HL-60 (cell line): ENCODE measurements around the gene PRMT3.

Experiments used
- DNase-seq, 2 experiments: peaks; one replicate each; pipeline ENCODE4 v3.0.0-alpha.2; 2010 to 2020; ENCODE audit warnings: low read depth in 1 of 2, low spot score in 1 of 2
- H3K27ac ChIP-seq: fragments of 250-450 bp; sonication (Bioruptor Pico); replicated peaks from 2 replicates; pipeline ENCODE4 v1.5.1; 2020; ENCODE audit warnings: mild to moderate bottlenecking, moderate library complexity
- H3K27me3 ChIP-seq: fragments of 250-450 bp; sonication (Bioruptor Pico); 2 replicates; pipeline ENCODE4 v1.5.1; 2021; ENCODE audit warnings: mild to moderate bottlenecking, moderate library complexity; ENCODE audit not compliant: insufficient read depth, poor library complexity, severe bottlenecking
- H3K4me3 ChIP-seq: replicated peaks from 2 replicates; pipeline ENCODE4 v1.5.1; 2011; ENCODE audit warnings: mild to moderate bottlenecking, control low read depth, low read length; ENCODE audit not compliant: insufficient read depth
- CTCF ChIP-seq: IDR thresholded peaks from one replicate; pipeline ENCODE4 v1.5.1; 2011; ENCODE audit warnings: low read length, control low read depth, inconsistent platforms; ENCODE audit not compliant: insufficient read depth
- GABPA ChIP-seq: IDR thresholded peaks from 2 replicates; pipeline ENCODE4 v1.6.1; 2012; ENCODE audit warnings: low read depth
- POLR2AphosphoS5 ChIP-seq: IDR thresholded peaks from 2 replicates; pipeline ENCODE4 v1.6.1; 2012; ENCODE audit warnings: low read depth
- REST ChIP-seq: IDR thresholded peaks from 2 replicates; pipeline ENCODE4 v1.6.1; 2012; ENCODE audit warnings: low read depth; ENCODE audit not compliant: insufficient replicate concordance
- SPI1 ChIP-seq: IDR thresholded peaks from 2 replicates; pipeline ENCODE4 v1.6.1; 2012; ENCODE audit warnings: low read depth, mild to moderate bottlenecking, borderline replicate concordance

The PRMT3 gene

GRCh38 chr11:20501252-20501651 is 113.7 kb downstream of the PRMT3 start:
- no peak for DNase-seq
- Histone ChIP-seq H3K4me3 (no peak overlapping the region), H3K27me3 (no peaks in the 10 kb centered on the region), H3K27ac (no peak overlapping the region)
- TF ChIP-seq REST (no peak), CTCF (no peak), POLR2AphosphoS5 (no peak), SPI1 (no peak)

GRCh38 chr11:20501971-20502370 is 114.5 kb downstream of the PRMT3 start:
- no peak overlapping the region for H3K27ac ChIP-seq
- H3K27me3 ChIP-seq, result no peaks in the 10 kb centered on the region
- DNase-seq, result no peak
- no peak for TF ChIP-seq CTCF
- no peak for TF ChIP-seq GABPA
- no peak for TF ChIP-seq REST
- H3K4me3 ChIP-seq, result no peak overlapping the region

GRCh38 chr11:20511982-20512381 is 124.5 kb downstream of the PRMT3 start:
- no peak for DNase-seq
- H3K27me3 ChIP-seq, result no peaks in the 10 kb centered on the region
- no peak overlapping the region for H3K4me3 ChIP-seq
- no peak overlapping the region for H3K27ac ChIP-seq
- TF ChIP-seq SPI1, result no peak
- no peak for TF ChIP-seq CTCF
- no peak for TF ChIP-seq REST
- TF ChIP-seq GABPA, result no peak
- no peak for TF ChIP-seq POLR2AphosphoS5
